HFFc6 (cell line): Measurements from ENCODE around the gene TTC39A. TPM values are rescaled to one million over a fixed set of nuclear protein-coding genes. Genes with fewer than 3 reads are reported as not detected.
"Not testable (repeated sequence)": the region's sequence is repeated elsewhere in the genome, so short reads cannot be mapped to it uniquely, and the experiment has no call there.

Experiments
- DNase-seq: peaks from one replicate; pipeline ENCODE4 v3.0.0-alpha.2; 2018
- H3K27ac Mint-ChIP-seq: 2 replicates; pipeline ENCODE4 v1.8.0; 2020; ENCODE audit warnings: mild to moderate bottlenecking, mixed read lengths
- H3K27me3 Mint-ChIP-seq: 2 replicates; pipeline ENCODE4 v1.8.0; 2021; ENCODE audit warnings: mild to moderate bottlenecking, moderate library complexity, mixed read lengths; ENCODE audit not compliant: insufficient read depth
- H3K36me3 Mint-ChIP-seq: 2 replicates; pipeline ENCODE4 v1.8.0; 2021; ENCODE audit warnings: low read depth, mixed read lengths
- H3K4me1 Mint-ChIP-seq: 2 replicates; pipeline ENCODE4 v1.8.0; 2020; ENCODE audit warnings: low read depth, mixed read lengths
- H3K4me3 Mint-ChIP-seq: 2 replicates; pipeline ENCODE4 v1.8.0; 2020; ENCODE audit warnings: mild to moderate bottlenecking, moderate library complexity, mixed read lengths
- H3K9me3 Mint-ChIP-seq: 2 replicates; pipeline ENCODE4 v1.8.0; 2020; ENCODE audit warnings: mild to moderate bottlenecking, mixed read lengths
- total RNA-seq, 6 experiments: library from RNA; stranded (reverse); fragmentation: NEBNext Ultra II Directional; extraction: Animal tissue kit (Norgen Biotek cat#: 25700); gene quantifications; 2 replicates in 1 of 6; 3 replicates in 5 of 6; pipeline ENCODE4 v1.2.3, GENCODE V29; 2021
- TF ChIP-seq, protein P1 (sequence below): fragments of 200-600 bp; sonication (generic); IDR thresholded peaks from 2 replicates; pipeline ENCODE4 v1.5.0; 2021; ENCODE audit warnings: antibody characterized with exemption, mild to moderate bottlenecking

The TTC39A gene
- total RNA-seq, 6 experiments from 2014 or later = 0.10 to 0.52 (median 0.17) TPM; not detected in 2

DNA sequence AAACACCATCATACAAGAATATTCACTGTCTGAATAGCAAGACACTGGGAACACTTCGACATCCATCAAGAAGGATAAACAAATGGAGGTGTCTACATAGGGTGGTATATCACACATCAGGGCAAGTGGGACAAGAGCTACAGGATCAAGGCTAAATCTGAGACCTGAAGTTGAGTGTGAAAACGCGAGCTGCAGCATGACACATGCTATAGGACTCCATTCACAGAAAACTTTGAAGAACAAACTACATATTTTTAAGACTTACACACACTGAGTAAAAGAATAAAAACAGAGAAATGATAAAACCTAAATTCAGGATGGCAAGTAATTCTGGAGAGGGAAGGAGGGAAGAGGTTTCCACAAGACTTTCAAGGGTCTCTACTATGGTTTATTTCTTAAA, 2.1 kb downstream of the TTC39A start:
- Mint-ChIP-seq H3K4me3 (no peak overlapping the region), H3K4me1 (peaks cover 33% of the 10 kb centered on the region), H3K27me3 (peaks cover 13% of the 10 kb centered on the region), H3K9me3 (no peaks in the 10 kb centered on the region), H3K36me3 (no peaks in the 10 kb centered on the region), H3K27ac (peak overlapping the region; percentile 0; the same call in 1 of the 2 replicates)
- TF ChIP-seq, protein P1, sequence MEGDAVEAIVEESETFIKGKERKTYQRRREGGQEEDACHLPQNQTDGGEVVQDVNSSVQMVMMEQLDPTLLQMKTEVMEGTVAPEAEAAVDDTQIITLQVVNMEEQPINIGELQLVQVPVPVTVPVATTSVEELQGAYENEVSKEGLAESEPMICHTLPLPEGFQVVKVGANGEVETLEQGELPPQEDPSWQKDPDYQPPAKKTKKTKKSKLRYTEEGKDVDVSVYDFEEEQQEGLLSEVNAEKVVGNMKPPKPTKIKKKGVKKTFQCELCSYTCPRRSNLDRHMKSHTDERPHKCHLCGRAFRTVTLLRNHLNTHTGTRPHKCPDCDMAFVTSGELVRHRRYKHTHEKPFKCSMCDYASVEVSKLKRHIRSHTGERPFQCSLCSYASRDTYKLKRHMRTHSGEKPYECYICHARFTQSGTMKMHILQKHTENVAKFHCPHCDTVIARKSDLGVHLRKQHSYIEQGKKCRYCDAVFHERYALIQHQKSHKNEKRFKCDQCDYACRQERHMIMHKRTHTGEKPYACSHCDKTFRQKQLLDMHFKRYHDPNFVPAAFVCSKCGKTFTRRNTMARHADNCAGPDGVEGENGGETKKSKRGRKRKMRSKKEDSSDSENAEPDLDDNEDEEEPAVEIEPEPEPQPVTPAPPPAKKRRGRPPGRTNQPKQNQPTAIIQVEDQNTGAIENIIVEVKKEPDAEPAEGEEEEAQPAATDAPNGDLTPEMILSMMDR = no peak
- peak; percentile 22 for DNase-seq

DNA sequence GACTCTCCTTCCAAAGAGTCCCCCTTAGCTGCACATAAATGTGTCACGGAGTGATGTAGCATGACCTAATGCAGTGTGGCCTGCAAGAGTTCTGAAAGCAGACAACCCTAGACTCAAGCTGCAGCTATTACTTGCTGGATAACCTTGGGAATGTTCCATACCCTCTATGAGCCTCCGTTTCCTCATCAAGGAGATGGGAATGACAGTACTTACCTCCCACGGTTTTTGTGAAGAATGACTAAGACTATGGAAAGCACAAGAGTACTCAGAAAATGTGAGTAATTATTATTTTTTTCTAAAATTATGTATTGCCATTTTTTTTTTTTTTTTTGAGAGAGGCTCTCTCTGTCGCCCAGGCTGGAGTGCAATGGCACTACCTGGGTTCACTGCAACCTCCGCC, 3.0 kb downstream of the TTC39A start:
- DNase-seq = no peak
- TF ChIP-seq, protein P1 = no peak
- Mint-ChIP-seq H3K4me1 (peaks cover 33% of the 10 kb centered on the region), H3K27me3 (peaks cover 20% of the 10 kb centered on the region), H3K27ac (no peak overlapping the region), H3K4me3 (no peak overlapping the region), H3K9me3 (no peaks in the 10 kb centered on the region), H3K36me3 (no peaks in the 10 kb centered on the region)

DNA sequence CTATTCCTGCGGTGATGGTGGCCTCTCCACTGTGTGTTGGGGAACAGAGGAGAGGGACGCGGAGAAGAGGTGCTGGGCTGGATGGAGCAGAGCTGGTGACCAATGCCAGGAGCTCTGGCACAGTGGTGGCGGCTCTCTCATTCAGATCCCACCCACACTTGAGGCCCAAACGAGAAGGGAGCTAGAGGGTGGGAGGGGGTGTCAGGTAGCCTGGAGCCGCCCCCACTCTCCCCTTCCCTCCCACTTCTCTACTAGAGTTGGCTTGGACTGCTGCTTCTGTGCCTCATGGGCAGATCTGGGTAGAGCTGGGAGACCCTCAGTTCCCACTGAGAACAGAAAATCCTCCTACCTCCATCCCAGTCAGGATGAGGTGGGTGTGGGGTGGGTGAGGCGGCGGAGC, 3.5 kb downstream of the TTC39A start:
- no peaks in the 10 kb centered on the region for H3K9me3 Mint-ChIP-seq
- DNase-seq = no peak
- no peak overlapping the region for H3K27ac Mint-ChIP-seq
- TF ChIP-seq, protein P1 = no peak
- no peaks in the 10 kb centered on the region for H3K36me3 Mint-ChIP-seq
- peaks cover 20% of the 10 kb centered on the region for H3K27me3 Mint-ChIP-seq
- H3K4me3 Mint-ChIP-seq = no peak overlapping the region
- peaks cover 31% of the 10 kb centered on the region for H3K4me1 Mint-ChIP-seq

DNA sequence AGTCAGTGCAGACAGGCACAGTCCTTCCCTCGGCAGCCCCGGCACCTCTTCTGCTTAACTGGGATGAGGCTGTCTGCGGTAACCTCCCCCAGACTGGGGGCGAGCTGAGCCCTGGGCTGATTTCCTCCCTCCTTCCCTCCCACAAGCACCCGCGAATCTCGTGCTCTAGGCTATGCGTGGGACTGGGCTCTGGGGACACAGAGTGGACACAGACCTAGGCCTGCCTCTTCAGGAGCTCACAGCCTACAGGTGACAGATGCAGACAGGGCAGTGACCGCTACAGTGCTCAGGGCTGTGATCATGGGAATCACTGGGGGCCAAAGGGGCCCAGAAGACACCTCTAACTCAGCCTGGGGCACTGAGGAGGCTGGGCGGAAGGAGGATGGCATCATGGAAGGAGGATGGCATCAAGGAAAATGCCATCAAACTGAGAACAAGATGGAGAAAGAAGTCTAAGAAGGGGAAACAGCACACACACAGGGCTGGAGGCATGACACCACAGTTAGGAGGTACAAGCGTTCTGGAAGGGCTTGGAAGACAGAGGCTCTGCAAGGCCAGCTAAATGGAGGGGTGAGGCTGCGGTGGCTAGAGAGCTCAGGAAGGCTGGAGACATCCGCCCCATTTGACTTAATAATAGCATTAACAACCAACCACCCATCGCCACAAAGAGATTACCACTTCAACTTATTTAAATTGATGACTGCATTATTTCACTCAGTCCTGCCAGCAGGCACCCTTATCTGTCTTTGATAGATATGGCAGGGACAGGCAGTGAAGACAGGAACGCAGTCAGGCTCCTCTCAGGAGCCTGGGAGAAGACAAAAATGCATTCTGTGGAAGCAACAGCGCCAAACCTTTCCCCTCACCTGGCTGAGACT, 4.2 kb downstream of the TTC39A start:
- Mint-ChIP-seq H3K4me1 (peaks cover 24% of the 10 kb centered on the region), H3K27ac (no peak overlapping the region), H3K4me3 (no peak overlapping the region), H3K36me3 (no peaks in the 10 kb centered on the region), H3K9me3 (no peaks in the 10 kb centered on the region), H3K27me3 (peaks cover 19% of the 10 kb centered on the region)
- TF ChIP-seq, protein P1 = no peak
- DNase-seq = no peak

DNA sequence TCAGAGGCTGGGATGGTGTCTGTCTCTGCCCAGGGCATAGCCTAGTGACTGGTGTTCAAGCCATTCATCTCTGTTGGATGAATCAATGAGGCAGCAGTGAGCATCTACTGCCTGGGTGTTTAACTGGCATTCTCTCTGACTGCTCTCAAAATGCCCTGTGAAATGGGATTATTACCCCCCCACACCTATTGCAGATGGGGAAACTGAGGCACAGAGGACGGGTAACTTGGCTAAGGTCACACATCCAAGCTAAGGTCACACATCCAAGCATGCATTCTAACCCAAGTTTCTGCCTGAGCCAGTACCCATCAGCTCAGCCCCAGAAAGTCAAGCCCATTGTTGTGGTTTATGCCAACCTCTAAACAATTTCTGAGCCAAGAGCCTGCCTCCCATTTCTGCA, 5.0 kb downstream of the TTC39A start:
- no peak for DNase-seq
- Mint-ChIP-seq H3K36me3 (no peaks in the 10 kb centered on the region), H3K27me3 (peaks cover 18% of the 10 kb centered on the region)

DNA sequence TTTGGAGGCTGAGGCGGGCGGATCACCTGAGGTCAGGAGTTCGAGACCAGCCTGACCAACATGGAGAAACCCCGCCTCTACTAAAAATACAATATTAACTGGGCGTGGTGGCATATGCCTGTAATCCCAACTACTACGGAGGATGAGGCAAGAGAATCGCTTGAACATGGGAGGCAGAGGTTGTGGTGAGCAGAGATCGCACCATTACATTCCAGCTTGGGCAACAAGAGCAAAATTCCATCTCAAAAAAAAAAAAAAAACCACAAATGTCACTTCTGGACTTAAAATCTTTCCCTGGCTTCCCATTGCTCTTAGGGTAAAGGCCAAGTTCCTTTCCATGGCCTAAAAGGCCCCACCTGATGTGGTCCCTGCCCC, 5.4 kb downstream of the TTC39A start:
- not testable (repeated sequence) for H3K4me3 Mint-ChIP-seq, DNase-seq, H3K9me3 Mint-ChIP-seq, H3K36me3 Mint-ChIP-seq, H3K27ac Mint-ChIP-seq
- peaks cover 18% of the 10 kb centered on the region for H3K27me3 Mint-ChIP-seq
- H3K4me1 Mint-ChIP-seq = peaks cover 19% of the 10 kb centered on the region

More for the DNA sequence above, 5.0 kb downstream of the TTC39A start:
- Mint-ChIP-seq H3K4me3 (no peak overlapping the region), H3K9me3 (no peaks in the 10 kb centered on the region), H3K4me1 (peaks cover 19% of the 10 kb centered on the region), H3K27ac (no peak overlapping the region)
- TF ChIP-seq, protein P1 = no peak
